A549 (cell line): ENCODE results near the gene AGRN. TPM values are rescaled to one million over a fixed set of nuclear protein-coding genes. Genes with fewer than 3 reads are reported as not detected.
"Not testable (repeated sequence)": the region's sequence is repeated elsewhere in the genome, so short reads cannot be mapped to it uniquely, and the experiment has no call there.

Source experiments
- ATAC-seq, 2 experiments: fragments of 200-7000 bp in 1 of 2; fragments of >200 bp in 1 of 2; cut with Nextera tagmentation in 1 of 2; cut with Tn5 transposase in 1 of 2; 3 replicates each; pipeline versions ENCODE4 v1.8.0 to v1.9.1; 2018 to 2020; ENCODE audit warnings: mild to moderate bottlenecking in 1 of 2, moderate library complexity in 1 of 2
- CTCF ChIA-PET: fragments of 300-600 bp; sonication (Branson Sonifier 250); formaldehyde crosslinking; extraction: SDS; loops from one replicate; lab custom pipeline; 2021; ENCODE audit warnings: antibody characterized with exemption, inconsistent platforms; lab: Yijun Ruan, JAX
- POLR2A ChIA-PET: fragments of 350-600 bp; formaldehyde crosslinking; extraction: SDS; loops from one replicate; lab custom pipeline; 2021; ENCODE audit warnings: antibody characterized with exemption, inconsistent platforms; lab: Yijun Ruan, JAX
- DNase-seq, 2 experiments: peaks; one replicate each; pipeline versions ENCODE4 v3.0.0 to v3.0.0-alpha.2; 2011 to 2016; ENCODE audit warnings: low read depth in 1 of 2, low spot score in 1 of 2
- FAIRE-seq: peaks from 2 replicates; lab custom pipeline; 2011; peaks lifted over from hg19 to GRCh38; lab: Jason Lieb, UNC
- H3K27ac ChIP-seq, 2 experiments: fragments of >200 bp; sonication (Bioruptor Twin); formaldehyde crosslinking; 3 replicates each; pipeline ENCODE4 v1.5.1; 2016 to 2017
- H3K4me1 ChIP-seq: fragments of >200 bp; sonication (Bioruptor Twin); formaldehyde crosslinking; 3 replicates; pipeline ENCODE4 v1.6.1; 2016
- H3K4me2 ChIP-seq: fragments of >200 bp; sonication (Bioruptor Twin); formaldehyde crosslinking; 3 replicates; pipeline ENCODE4 v1.6.1; 2016
- H3K4me3 ChIP-seq: fragments of >200 bp; sonication (Bioruptor Twin); formaldehyde crosslinking; 3 replicates; pipeline ENCODE4 v1.5.1; 2016
- H3K9me3 ChIP-seq: fragments of >200 bp; sonication (Bioruptor Twin); formaldehyde crosslinking; 3 replicates; pipeline ENCODE4 v1.6.1; 2016
- CHD2 ChIP-seq: fragments of 150-350 bp; IDR thresholded peaks from 2 replicates; pipeline ENCODE4 v1.6.1; 2014; ENCODE audit warnings: low read length; ENCODE audit not compliant: partially characterized antibody
- CHD4 ChIP-seq: fragments of 200-600 bp; sonication (generic); IDR thresholded peaks from 2 replicates; pipeline ENCODE4 v1.6.1; 2016; ENCODE audit warnings: antibody characterized with exemption, mild to moderate bottlenecking, borderline replicate concordance
- CTCF ChIP-seq: fragments of >200 bp; sonication (Bioruptor Twin); formaldehyde crosslinking; IDR thresholded peaks from 3 replicates; pipeline ENCODE4 v1.5.1; 2016
- E2F6 ChIP-seq: IDR thresholded peaks from 2 replicates; pipeline ENCODE4 v1.6.1; 2012; ENCODE audit warnings: low read depth, borderline replicate concordance
- EHF ChIP-seq: fragments of 250-450 bp; sonication (Bioruptor Pico); IDR thresholded peaks from 2 replicates; pipeline ENCODE4 v1.5.0; 2020; ENCODE audit warnings: mild to moderate bottlenecking
- EHMT2 ChIP-seq: fragments of 200-600 bp; sonication (generic); IDR thresholded peaks from 2 replicates; pipeline ENCODE4 v1.6.1; 2016; ENCODE audit warnings: antibody characterized with exemption, low read depth, mild to moderate bottlenecking, moderate library complexity
- FOSB ChIP-seq: fragments of 250-450 bp; sonication (Bioruptor Pico); IDR thresholded peaks from 2 replicates; pipeline ENCODE4 v1.5.0; 2020; ENCODE audit warnings: mild to moderate bottlenecking, moderate library complexity
- FOXS1 ChIP-seq: fragments of 250-450 bp; sonication (Bioruptor Pico); IDR thresholded peaks from 2 replicates; pipeline ENCODE4 v1.5.0; 2020; ENCODE audit warnings: mild to moderate bottlenecking, moderate library complexity
- HOXA7 ChIP-seq: fragments of 250-450 bp; sonication (Bioruptor Pico); IDR thresholded peaks from 2 replicates; pipeline ENCODE4 v1.5.0; 2020; ENCODE audit warnings: mild to moderate bottlenecking, moderate library complexity
- HOXB13 ChIP-seq: fragments of 250-450 bp; sonication (Bioruptor Pico); IDR thresholded peaks from 2 replicates; pipeline ENCODE4 v1.5.0; 2020; ENCODE audit warnings: low read depth, mild to moderate bottlenecking, moderate library complexity
- JUNB ChIP-seq: fragments of >200 bp; sonication (Bioruptor Twin); formaldehyde crosslinking; IDR thresholded peaks from 2 replicates; pipeline ENCODE4 v1.6.1; 2016
- MAFK ChIP-seq: fragments of 450-650 bp; IDR thresholded peaks from 2 replicates; pipeline ENCODE4 v1.6.1; 2014; ENCODE audit not compliant: partially characterized antibody
- NR3C1 ChIP-seq: fragments of >200 bp; sonication (Bioruptor Twin); formaldehyde crosslinking; IDR thresholded peaks from 3 replicates; pipeline ENCODE4 v1.6.1; 2017
- POLR2A ChIP-seq: IDR thresholded peaks from 2 replicates; pipeline ENCODE4 v1.6.1; 2012; ENCODE audit warnings: mild to moderate bottlenecking, low read length
- POLR2AphosphoS2 ChIP-seq: conservative IDR thresholded peaks from 2 replicates; pipeline ENCODE4 v1.6.1; 2012; ENCODE audit warnings: low read length, improper control_type of control experiment, inconsistent platforms
- RAD21 ChIP-seq, 2 experiments: fragments of >200 bp in 1 of 2; sonication (Bioruptor Twin) in 1 of 2; formaldehyde crosslinking in 1 of 2; IDR thresholded peaks in 1 of 2; conservative IDR thresholded peaks in 1 of 2; 2 replicates in 1 of 2; 3 replicates in 1 of 2; pipeline ENCODE4 v1.6.1; 2012 to 2018; ENCODE audit warnings: inconsistent platforms in 1 of 2
- RFX5 ChIP-seq: fragments of 450-650 bp; IDR thresholded peaks from 2 replicates; pipeline ENCODE4 v1.7.1; 2014; ENCODE audit warnings: antibody characterized with exemption, mild to moderate bottlenecking, moderate library complexity
- RNF2 ChIP-seq: fragments of 200-600 bp; sonication (generic); IDR thresholded peaks from 2 replicates; pipeline ENCODE4 v1.6.1; 2016; ENCODE audit warnings: low read depth, mild to moderate bottlenecking, antibody characterized with exemption, moderate library complexity, borderline replicate concordance
- SMC3 ChIP-seq: fragments of >200 bp; sonication (Bioruptor Twin); formaldehyde crosslinking; IDR thresholded peaks from 3 replicates; pipeline ENCODE4 v1.6.1; 2018; ENCODE audit warnings: inconsistent platforms
- SREBF2 ChIP-seq: fragments of 450-650 bp; IDR thresholded peaks from 2 replicates; pipeline ENCODE4 v1.6.1; 2014; ENCODE audit warnings: mild to moderate bottlenecking, moderate library complexity
- TP53 ChIP-seq: fragments of 250-450 bp; sonication (Bioruptor Pico); IDR thresholded peaks from 2 replicates; pipeline ENCODE4 v1.5.0; 2021; ENCODE audit warnings: mild to moderate bottlenecking, moderate library complexity
- ZC3H11A ChIP-seq: fragments of 450-650 bp; IDR thresholded peaks from 2 replicates; pipeline ENCODE4 v1.6.1; 2014; ENCODE audit warnings: antibody characterized with exemption, mild to moderate bottlenecking
- ZFP36 ChIP-seq: fragments of 450-650 bp; IDR thresholded peaks from 2 replicates; pipeline ENCODE4 v1.6.1; 2014; ENCODE audit warnings: borderline replicate concordance; ENCODE audit not compliant: partially characterized antibody
- WGBS: methylation state at CpG from one replicate; pipeline ENCODE4 v1.1.6; 2017; ENCODE audit errors: missing lambda C conversion rate; 5-methylcytosine and 5-hydroxymethylcytosine counted together
- polyA plus RNA-seq, 4 experiments: library from polyadenylated mRNA; depleted of rRNA in 3 of 4; stranded (reverse); fragments of >200 nt; fragmentation: RNase III in 1 of 4; extraction: RNeasy Plus Mini Kit Qiagen cat#74134 plus additional on column Dnase treatment in 1 of 4; gene quantifications; 2 replicates in 3 of 4; 3 replicates in 1 of 4; pipeline ENCODE4 v1.2.3, GENCODE V29; 2011 to 2017

Gene AGRN
- polyA plus RNA-seq, 2 of the 4 experiments (the other 2 are of a cell fraction) = 23.9 to 90.9 TPM

- ChIA-PET CTCF (interaction anchor here (1.1 to 1.4 kb wide), 2 partner anchors 27 to 36 kb away, joined by 3 read pairs; no protein-coding TSS in a partner anchor), POLR2A (no interaction called here)
- Histone ChIP-seq H3K4me2 (no peak overlapping the region), H3K9me3 (no peaks in the 10 kb centered on the region), H3K4me3 (no peak overlapping the region), H3K27ac (no peak overlapping the region), H3K4me1 (peaks cover 36% of the 10 kb centered on the region)
- FAIRE-seq (no peak), DNase-seq (no peak), ATAC-seq (no peak)
- TF ChIP-seq ZC3H11A = no peak
- TF ChIP-seq E2F6 = no peak
- no peak for TF ChIP-seq CHD4
- TF ChIP-seq FOXS1 (CRISPR knock-in tag) = no peak
- TF ChIP-seq RFX5 = no peak
- TF ChIP-seq FOSB (CRISPR knock-in tag) = no peak
- TF ChIP-seq ZFP36 = no peak
- no peak for TF ChIP-seq HOXB13
- TF ChIP-seq POLR2A = no peak
- no peak for TF ChIP-seq RNF2
- no peak for TF ChIP-seq EHF
- no peak for TF ChIP-seq HOXA7 (CRISPR knock-in tag)
- no peak for TF ChIP-seq NR3C1
- WGBS = no CpG with 5 or more reads among the region's 17 CpGs
These were observed 7.9 kb downstream of the AGRN start for GRCh38 chr1:1027791-1028190.

- FAIRE-seq, H3K4me1 ChIP-seq, DNase-seq, H3K9me3 ChIP-seq, ATAC-seq, H3K4me3 ChIP-seq, H3K27ac ChIP-seq, POLR2A ChIA-PET, H3K4me2 ChIP-seq: not testable (repeated sequence)
- CTCF ChIA-PET = interaction anchor here (1.2 to 1.8 kb wide), 3 partner anchors 8 to 31 kb away, joined by 3 to 5 read pairs (median 5); no protein-coding TSS in a partner anchor
- 87% methylated on average over 5 of the region's 7 CpGs for WGBS
These were observed 11.1 kb downstream of the AGRN start for GRCh38 chr1:1030867-1031658.

GRCh38 chr1:1031659-1032235 lies 11.8 kb downstream of the AGRN start:
- peak in 1 of 2 experiments; percentile 10; a peak in 3 of 6 replicates for ATAC-seq

More at GRCh38 chr1:1031659-1032235, 11.8 kb downstream of the AGRN start:
- no peaks in the 10 kb centered on the region for H3K9me3 ChIP-seq
- WGBS = 93% methylated on average over 3 of the region's 11 CpGs
- H3K27ac ChIP-seq = no peak overlapping the region
- CTCF ChIA-PET = interaction anchor here (1.1 to 1.8 kb wide), 4 partner anchors 8 to 32 kb away, joined by 3 to 5 read pairs (median 4); no protein-coding TSS in a partner anchor
- DNase-seq = no peak
- H3K4me1 ChIP-seq = no peaks in the 10 kb centered on the region; the same call in 2 of the 3 replicates
- no peak overlapping the region for H3K4me2 ChIP-seq
- no peak for TF ChIP-seq CHD2
- no peak for TF ChIP-seq MAFK
- no peak for TF ChIP-seq CHD4
- TF ChIP-seq CTCF = no peak
- TF ChIP-seq POLR2AphosphoS2 = no peak
- TF ChIP-seq TP53 = no peak
- TF ChIP-seq SMC3 = no peak
- no peak for TF ChIP-seq RAD21 (conservative IDR thresholded peaks at IDR 0.05 in 1 of 2, IDR thresholded peaks at IDR 0.05 in 1 of 2)
- no peak for TF ChIP-seq JUNB
- TF ChIP-seq SREBF2 = no peak
- no peak for TF ChIP-seq EHMT2
- TF ChIP-seq, all 56 proteins: peak for 0
- POLR2A ChIA-PET = no interaction called here
- H3K4me3 ChIP-seq = no peak overlapping the region
- no peak for FAIRE-seq
